COLO668 (cell line): Measurements from ENCODE around the gene SECISBP2.

Experiments
- DNase-seq: peaks from one replicate; lab custom pipeline; 2025; ENCODE audit not compliant: unreplicated experiment; lab: John Stamatoyannopoulos, UW

Gene SECISBP2

GRCh38 chr9:89400403-89401116 is 82.3 kb downstream of the SECISBP2 start:
- DNase-seq: no peak

GRCh38 chr9:89402695-89403427 is 84.6 kb downstream of the SECISBP2 start:
- no peak for DNase-seq

- DNase-seq: no peak
These were observed 85.8 kb downstream of the SECISBP2 start for GRCh38 chr9:89404074-89404473.

- DNase-seq: no peak
These were observed 87.5 kb downstream of the SECISBP2 start for GRCh38 chr9:89405826-89406225.

- no peak for DNase-seq
These were observed 88.8 kb downstream of the SECISBP2 start for GRCh38 chr9:89407070-89407469.

GRCh38 chr9:89408628-89409101 is 90.4 kb downstream of the SECISBP2 start:
- no peak for DNase-seq
